Measurements from ENCODE around the gene GREM2. TPM values are rescaled to one million over a fixed set of nuclear protein-coding genes. Genes with fewer than 3 reads are reported as not detected.

GREM2 gene
- total RNA-seq, 1 experiment from 2014 or later: not detected

DNA sequence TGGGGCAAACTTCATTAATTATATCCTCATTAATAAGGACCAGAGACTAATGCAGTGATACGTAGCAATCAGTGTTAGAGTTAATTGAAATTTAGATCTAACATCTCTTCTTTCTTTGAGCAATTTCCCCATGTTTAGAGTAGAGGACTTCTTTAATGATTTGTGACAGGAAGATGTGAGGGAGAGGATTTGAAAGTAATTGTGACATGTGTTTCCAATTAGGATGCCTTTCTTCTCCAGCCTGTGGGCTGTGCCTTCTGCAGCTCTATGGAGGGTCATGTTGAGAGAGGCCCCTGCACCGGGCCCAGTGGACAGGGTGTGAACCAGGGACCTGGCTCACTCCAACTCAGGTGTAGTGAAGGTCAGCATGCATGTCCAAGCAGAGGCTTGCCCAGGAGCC, 103.0 kb downstream of the GREM2 start:
- H3K36me3 ChIP-seq (ENCODE audit: low read depth, low read length): no peaks in the 10 kb centered on the region
- ChIA-PET POLR2A (ENCODE audit: unreplicated experiment) (no interaction called here), CTCF (no interaction called here)
- DNase-seq (no peak), ATAC-seq (no peak)
- no peak overlapping the region for H3K9ac ChIP-seq (ENCODE audit: low read length)
- H3K9me3 ChIP-seq (ENCODE audit: low read length): no peaks in the 10 kb centered on the region
- no peak overlapping the region for H3K27ac ChIP-seq (ENCODE audit: low read length)
- no peak overlapping the region for H3K4me3 ChIP-seq (ENCODE audit: low read length)
- H3K79me2 ChIP-seq (ENCODE audit: low read length): no peaks in the 10 kb centered on the region
- no TSS peak for BruUV-seq (replicated peaks)
- peaks cover 27% of the 10 kb centered on the region for H3K27me3 ChIP-seq (ENCODE audit: low read length)
- intact Hi-C loops (cut with micrococcal nuclease): no loop called here
- TF ChIP-seq, protein P1, sequence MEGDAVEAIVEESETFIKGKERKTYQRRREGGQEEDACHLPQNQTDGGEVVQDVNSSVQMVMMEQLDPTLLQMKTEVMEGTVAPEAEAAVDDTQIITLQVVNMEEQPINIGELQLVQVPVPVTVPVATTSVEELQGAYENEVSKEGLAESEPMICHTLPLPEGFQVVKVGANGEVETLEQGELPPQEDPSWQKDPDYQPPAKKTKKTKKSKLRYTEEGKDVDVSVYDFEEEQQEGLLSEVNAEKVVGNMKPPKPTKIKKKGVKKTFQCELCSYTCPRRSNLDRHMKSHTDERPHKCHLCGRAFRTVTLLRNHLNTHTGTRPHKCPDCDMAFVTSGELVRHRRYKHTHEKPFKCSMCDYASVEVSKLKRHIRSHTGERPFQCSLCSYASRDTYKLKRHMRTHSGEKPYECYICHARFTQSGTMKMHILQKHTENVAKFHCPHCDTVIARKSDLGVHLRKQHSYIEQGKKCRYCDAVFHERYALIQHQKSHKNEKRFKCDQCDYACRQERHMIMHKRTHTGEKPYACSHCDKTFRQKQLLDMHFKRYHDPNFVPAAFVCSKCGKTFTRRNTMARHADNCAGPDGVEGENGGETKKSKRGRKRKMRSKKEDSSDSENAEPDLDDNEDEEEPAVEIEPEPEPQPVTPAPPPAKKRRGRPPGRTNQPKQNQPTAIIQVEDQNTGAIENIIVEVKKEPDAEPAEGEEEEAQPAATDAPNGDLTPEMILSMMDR (conservative IDR thresholded peaks at IDR 0.05; ENCODE audit: low read depth, low read length): no peak
- TF ChIP-seq EZH2 (IDR thresholded peaks at IDR 0.05; ENCODE audit: low read length, unreplicated experiment) (no peak), EZH2phosphoT487 (IDR thresholded peaks at IDR 0.05; ENCODE audit: borderline replicate concordance, low read length) (no peak)
- no peak overlapping the region for H2AFZ ChIP-seq (ENCODE audit: low read length)
- no peaks in the 10 kb centered on the region for H3K9me2 ChIP-seq (replicated peaks; ENCODE audit: low read length)
- no peak overlapping the region for H3K4me2 ChIP-seq (ENCODE audit: low read length)
- H3K4me1 ChIP-seq (ENCODE audit: insufficient read depth, low read length): no peaks in the 10 kb centered on the region
- H3F3A ChIP-seq (ENCODE audit: low read length, unreplicated experiment): no peaks in the 10 kb centered on the region
- H4K20me1 ChIP-seq (ENCODE audit: low read length): no peaks in the 10 kb centered on the region

DNA sequence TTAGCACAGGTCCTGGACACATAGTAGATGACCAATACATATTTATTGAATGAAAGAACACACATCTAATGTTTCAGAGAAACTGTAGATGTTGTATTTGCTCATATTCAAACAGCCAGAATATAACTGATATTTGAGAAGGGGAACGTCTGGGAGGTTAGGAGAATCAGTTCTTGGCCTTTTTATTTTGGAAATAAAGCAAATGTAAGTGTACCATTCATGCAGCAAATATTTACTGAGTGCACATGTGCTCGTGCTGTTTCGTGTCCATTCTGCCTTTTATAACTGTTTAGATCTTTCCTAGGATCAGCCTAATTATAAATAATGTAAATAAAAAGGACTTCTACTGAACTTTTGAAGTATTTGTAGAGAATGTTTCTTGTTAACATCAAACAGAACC, 103.8 kb downstream of the GREM2 start:
- H3K27ac ChIP-seq (ENCODE audit: low read length): no peak overlapping the region
- ChIA-PET CTCF (no interaction called here), POLR2A (ENCODE audit: unreplicated experiment) (no interaction called here)
- no peaks in the 10 kb centered on the region for H3K36me3 ChIP-seq (ENCODE audit: low read depth, low read length)
- no TSS peak for BruUV-seq (replicated peaks)
- peaks cover 23% of the 10 kb centered on the region for H3K27me3 ChIP-seq (ENCODE audit: low read length)
- intact Hi-C loops (cut with micrococcal nuclease): no loop called here
- H3K4me2 ChIP-seq (ENCODE audit: low read length): no peak overlapping the region
- no peaks in the 10 kb centered on the region for H3F3A ChIP-seq (ENCODE audit: low read length, unreplicated experiment)
- H3K79me2 ChIP-seq (ENCODE audit: low read length): no peaks in the 10 kb centered on the region
- ATAC-seq: no peak
- H3K4me3 ChIP-seq (ENCODE audit: low read length): no peak overlapping the region
- no peak overlapping the region for H3K9ac ChIP-seq (ENCODE audit: low read length)
- H2AFZ ChIP-seq (ENCODE audit: low read length): no peak overlapping the region
- no peaks in the 10 kb centered on the region for H3K4me1 ChIP-seq (ENCODE audit: insufficient read depth, low read length)
- H3K9me3 ChIP-seq (ENCODE audit: low read length): no peaks in the 10 kb centered on the region
- TF ChIP-seq EZH2phosphoT487 (IDR thresholded peaks at IDR 0.05; ENCODE audit: borderline replicate concordance, low read length) (no peak), EZH2 (IDR thresholded peaks at IDR 0.05; ENCODE audit: low read length, unreplicated experiment) (no peak)
- TF ChIP-seq, protein P1 (conservative IDR thresholded peaks at IDR 0.05; ENCODE audit: low read depth, low read length): no peak
- DNase-seq: no peak
- H4K20me1 ChIP-seq (ENCODE audit: low read length): no peaks in the 10 kb centered on the region
- H3K9me2 ChIP-seq (replicated peaks; ENCODE audit: low read length): no peaks in the 10 kb centered on the region

DNA sequence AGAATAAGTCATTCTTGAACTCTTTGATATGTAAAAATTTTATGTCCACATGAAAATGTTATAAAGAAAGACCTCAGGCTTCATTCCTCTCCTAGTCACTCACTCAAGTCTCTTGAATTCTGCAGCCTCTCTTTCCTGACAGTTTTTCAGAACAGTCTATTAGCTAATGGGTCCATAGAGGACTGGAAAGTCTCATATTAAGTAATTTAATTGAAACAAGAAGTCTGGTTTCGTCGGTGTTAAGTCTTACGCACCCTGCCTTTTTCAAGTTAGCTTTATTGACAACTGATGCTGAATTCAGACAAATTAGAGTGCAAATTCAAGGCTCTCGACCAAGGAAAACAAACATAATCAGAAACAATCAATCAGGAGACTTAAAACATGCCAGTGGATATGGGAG, 105.8 kb downstream of the GREM2 start:
- Histone ChIP-seq H2AFZ (ENCODE audit: low read length) (no peak overlapping the region), H3K9me3 (ENCODE audit: low read length) (no peaks in the 10 kb centered on the region), H3K9me2 (replicated peaks; ENCODE audit: low read length) (no peaks in the 10 kb centered on the region), H3K36me3 (ENCODE audit: low read depth, low read length) (no peaks in the 10 kb centered on the region), H3K27me3 (ENCODE audit: low read length) (peaks cover 23% of the 10 kb centered on the region), H3K4me2 (ENCODE audit: low read length) (no peak overlapping the region), H3K9ac (ENCODE audit: low read length) (no peak overlapping the region), H3F3A (ENCODE audit: low read length, unreplicated experiment) (no peaks in the 10 kb centered on the region), H3K27ac (ENCODE audit: low read length) (no peak overlapping the region), H3K4me1 (ENCODE audit: insufficient read depth, low read length) (peaks cover 2% of the 10 kb centered on the region), H4K20me1 (ENCODE audit: low read length) (no peaks in the 10 kb centered on the region), H3K79me2 (ENCODE audit: low read length) (no peaks in the 10 kb centered on the region), H3K4me3 (ENCODE audit: low read length) (no peak overlapping the region)
- intact Hi-C loops (cut with micrococcal nuclease): no loop called here
- ChIA-PET POLR2A (ENCODE audit: unreplicated experiment) (no interaction called here), CTCF (no interaction called here)
- TF ChIP-seq EZH2 (IDR thresholded peaks at IDR 0.05; ENCODE audit: low read length, unreplicated experiment) (no peak), EZH2phosphoT487 (IDR thresholded peaks at IDR 0.05; ENCODE audit: borderline replicate concordance, low read length) (no peak)
- TF ChIP-seq, protein P1 (conservative IDR thresholded peaks at IDR 0.05; ENCODE audit: low read depth, low read length): no peak
- no peak for DNase-seq
- BruUV-seq (replicated peaks): no TSS peak
- ATAC-seq: no peak
